SK-N-SH treated with all-trans-retinoic acid at 6 μM for 48 hours (cell line): ENCODE measurements around the gene MDC1.

Experiments used
- BACH2 ChIP-seq: fragments of 250-450 bp; sonication (Bioruptor Pico); IDR thresholded peaks from 2 replicates; pipeline ENCODE4 v1.9.0; 2021; ENCODE audit warnings: mild to moderate bottlenecking, borderline replicate concordance
- CSDC2 ChIP-seq: fragments of 250-450 bp; sonication (Bioruptor Pico); IDR thresholded peaks from 2 replicates; pipeline ENCODE4 v1.5.0; 2020; ENCODE audit warnings: mild to moderate bottlenecking, moderate library complexity
- ISL1 ChIP-seq: fragments of 250-450 bp; sonication (Bioruptor Pico); IDR thresholded peaks from 2 replicates; pipeline ENCODE4 v2.1.2; 2022; ENCODE audit warnings: mild to moderate bottlenecking, moderate library complexity
- PATZ1 ChIP-seq: fragments of 250-450 bp; sonication (Bioruptor Pico); IDR thresholded peaks from 2 replicates; pipeline ENCODE4 v1.8.0; 2020; ENCODE audit warnings: mild to moderate bottlenecking, moderate library complexity, borderline replicate concordance
- PPARA ChIP-seq: fragments of 250-450 bp; sonication (Bioruptor Pico); IDR thresholded peaks from 2 replicates; pipeline ENCODE4 v1.5.0; 2020; ENCODE audit warnings: mild to moderate bottlenecking, borderline replicate concordance
- RARB ChIP-seq: fragments of 250-450 bp; sonication (Bioruptor Pico); IDR thresholded peaks from 2 replicates; pipeline ENCODE4 v1.8.0; 2021; ENCODE audit warnings: mild to moderate bottlenecking, moderate library complexity
- SNAI2 ChIP-seq: fragments of 250-450 bp; sonication (Bioruptor Pico); IDR thresholded peaks from 2 replicates; pipeline ENCODE4 v1.5.0; 2020; ENCODE audit warnings: mild to moderate bottlenecking, moderate library complexity
- TOX ChIP-seq: fragments of 250-450 bp; sonication (Bioruptor Pico); IDR thresholded peaks from 2 replicates; pipeline ENCODE4 v1.8.0; 2021; ENCODE audit warnings: mild to moderate bottlenecking, moderate library complexity, borderline replicate concordance
- TSHZ2 ChIP-seq: fragments of 250-450 bp; sonication (Bioruptor Pico); IDR thresholded peaks from 2 replicates; pipeline ENCODE4 v1.5.0; 2020; ENCODE audit warnings: mild to moderate bottlenecking, moderate library complexity
- ZC3H10 ChIP-seq: fragments of 250-450 bp; sonication (Bioruptor Pico); IDR thresholded peaks from 2 replicates; pipeline ENCODE4 v1.5.1; 2021; ENCODE audit warnings: mild to moderate bottlenecking, moderate library complexity
- ZFP3 ChIP-seq: fragments of 250-450 bp; sonication (Bioruptor Pico); IDR thresholded peaks from 2 replicates; pipeline ENCODE4 v1.5.0; 2020; ENCODE audit warnings: mild to moderate bottlenecking, moderate library complexity
- ZFP30 ChIP-seq: fragments of 450-650 bp; formaldehyde crosslinking; IDR thresholded peaks from 2 replicates; pipeline ENCODE4 v1.5.0; 2022; ENCODE audit warnings: mild to moderate bottlenecking, moderate library complexity
- ZNF8 ChIP-seq: fragments of 450-650 bp; formaldehyde crosslinking; IDR thresholded peaks from 2 replicates; pipeline ENCODE4 v1.5.0; 2020; ENCODE audit warnings: mild to moderate bottlenecking, moderate library complexity

- TF ChIP-seq ZFP30 (no peak), RARB (no peak), ISL1 (CRISPR knock-in tag) (no peak), BACH2 (CRISPR knock-in tag) (no peak), ZC3H10 (CRISPR knock-in tag) (no peak), PATZ1 (CRISPR knock-in tag) (no peak), TSHZ2 (CRISPR knock-in tag) (no peak), PPARA (CRISPR knock-in tag) (no peak), CSDC2 (CRISPR knock-in tag) (no peak), TOX (CRISPR knock-in tag) (no peak), ZFP3 (CRISPR knock-in tag) (no peak), ZNF8 (CRISPR knock-in tag) (no peak), SNAI2 (CRISPR knock-in tag) (no peak)
These were observed 33.2 kb upstream of the MDC1 start for GRCh38 chr6:30750379-30750668.
